Measurements from ENCODE around the gene TASP1.
A peak's percentile ranks its signal among the peaks of the same experiment; 100 is the strongest.

The TASP1 gene

DNA sequence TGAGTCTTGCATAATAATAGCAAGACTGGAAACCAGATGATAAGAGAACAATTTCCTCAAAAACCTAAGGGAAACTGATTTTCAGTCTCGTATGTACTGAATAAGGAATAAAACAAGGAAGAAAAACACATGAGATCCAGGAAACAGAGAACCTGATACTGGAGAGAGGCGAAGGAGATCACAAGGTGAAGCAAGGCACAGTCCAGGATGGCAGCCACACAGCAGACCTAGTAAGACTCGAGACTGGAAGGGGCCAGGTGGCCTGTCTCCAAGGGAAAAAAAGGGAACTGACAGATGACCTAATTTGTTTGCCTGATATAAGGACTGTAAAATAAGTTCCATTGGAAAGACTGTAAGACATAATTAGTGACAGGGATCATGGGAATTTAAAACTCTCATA is 71.1 kb downstream of the TASP1 start:
- DNase-seq: no peak

GRCh38 chr20:13563854-13564253 is 74.9 kb downstream of the TASP1 start:
- DNase-seq: no peak

GRCh38 chr20:13554706-13555105 is 84.0 kb downstream of the TASP1 start:
- DNase-seq: no peak

GRCh38 chr20:13554076-13554475 is 84.7 kb downstream of the TASP1 start:
- no peak for DNase-seq

- no peak for DNase-seq
Measured at GRCh38 chr20:13552061-13552460, 86.7 kb downstream of the TASP1 start.

DNA sequence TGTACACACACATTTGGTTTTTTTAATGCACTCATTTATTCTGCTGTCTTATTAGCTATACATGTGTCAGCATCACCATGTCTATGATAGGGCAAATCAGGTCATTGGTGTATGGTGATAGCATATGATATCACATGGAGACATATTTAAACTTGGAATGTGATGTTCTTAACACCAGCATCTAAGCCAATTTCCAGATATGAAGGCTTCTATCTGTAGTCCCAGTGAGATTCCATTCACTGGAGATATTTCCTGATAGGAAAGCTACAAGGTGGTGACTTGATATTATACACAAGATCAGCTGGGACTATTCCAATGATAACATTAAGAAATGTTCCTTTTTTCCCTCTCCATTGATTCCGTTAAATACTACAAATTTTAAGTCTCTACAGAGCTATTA is 89.3 kb downstream of the TASP1 start:
- DNase-seq: no peak

DNA sequence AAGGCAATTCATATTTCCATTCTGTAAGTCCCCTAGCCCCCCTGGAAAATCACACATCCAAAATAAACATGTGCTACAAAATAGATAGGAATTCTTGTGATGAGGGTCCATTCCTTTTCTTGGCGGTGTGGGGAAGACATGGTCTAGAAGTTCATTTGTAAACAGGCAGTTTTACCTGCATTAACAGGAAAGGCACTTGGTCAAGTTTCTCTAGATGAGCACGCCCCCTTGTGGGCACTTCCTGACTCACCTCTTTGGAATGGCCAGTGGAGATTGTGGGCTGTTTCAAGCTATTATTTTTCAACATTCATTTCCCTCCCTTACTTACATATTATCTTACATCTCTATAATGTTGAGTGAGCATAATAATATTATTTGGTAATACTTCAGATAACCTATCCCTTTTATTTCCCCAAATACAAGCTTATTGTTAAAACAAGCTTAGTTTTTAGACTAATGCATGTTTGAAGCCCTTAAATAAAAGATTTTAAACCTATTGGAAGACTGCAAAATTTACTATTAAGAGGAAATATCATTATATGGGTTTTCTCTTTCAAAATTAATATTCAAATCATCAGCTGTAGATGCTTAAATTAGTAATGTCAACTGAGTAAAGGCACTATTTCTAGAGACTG is 92.1 kb downstream of the TASP1 start:
- peak; percentile 87 for DNase-seq

DNA sequence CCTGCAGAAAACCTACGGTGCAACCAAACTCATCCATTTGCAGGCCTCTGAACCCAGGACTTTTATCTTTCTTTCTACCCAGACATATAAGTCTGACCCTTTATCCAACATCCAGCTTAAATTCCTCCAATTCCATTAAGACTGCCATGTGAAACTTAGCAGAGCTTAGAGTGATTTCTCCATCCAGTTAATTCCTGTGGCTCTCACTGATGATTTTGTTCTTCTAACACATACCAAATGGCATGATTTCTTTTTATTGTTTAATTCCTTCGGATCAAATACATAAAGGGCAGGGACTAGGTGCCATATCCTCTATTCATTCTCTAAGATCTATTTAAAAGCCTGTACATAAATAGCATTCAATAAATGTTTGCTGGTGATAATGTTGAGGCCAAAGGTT is 92.9 kb downstream of the TASP1 start:
- DNase-seq: peak; percentile 23

DNA sequence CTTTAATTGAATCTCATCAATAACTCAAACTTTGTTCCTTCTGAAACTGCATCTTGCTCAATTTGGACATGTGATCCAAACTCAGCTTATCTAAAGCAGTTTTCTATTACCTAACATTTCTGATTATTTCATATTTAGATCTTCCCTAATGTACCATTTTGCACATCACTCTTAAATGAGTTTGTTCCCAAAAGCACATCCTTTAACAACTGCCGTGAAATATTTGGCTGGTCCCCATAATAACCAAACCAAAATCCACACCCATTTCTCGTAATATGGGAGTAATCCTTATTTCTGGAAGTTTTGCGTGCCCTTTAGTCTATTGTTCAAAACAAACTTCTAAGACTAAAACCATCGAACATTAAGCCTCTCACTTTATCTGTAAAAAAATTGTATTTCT is 94.9 kb downstream of the TASP1 start:
- DNase-seq: no peak

GRCh38 chr20:13535627-13536026 is 103.1 kb downstream of the TASP1 start:
- no peak for DNase-seq

GRCh38 chr20:13533946-13534345 is 104.8 kb downstream of the TASP1 start:
- DNase-seq: no peak

DNA sequence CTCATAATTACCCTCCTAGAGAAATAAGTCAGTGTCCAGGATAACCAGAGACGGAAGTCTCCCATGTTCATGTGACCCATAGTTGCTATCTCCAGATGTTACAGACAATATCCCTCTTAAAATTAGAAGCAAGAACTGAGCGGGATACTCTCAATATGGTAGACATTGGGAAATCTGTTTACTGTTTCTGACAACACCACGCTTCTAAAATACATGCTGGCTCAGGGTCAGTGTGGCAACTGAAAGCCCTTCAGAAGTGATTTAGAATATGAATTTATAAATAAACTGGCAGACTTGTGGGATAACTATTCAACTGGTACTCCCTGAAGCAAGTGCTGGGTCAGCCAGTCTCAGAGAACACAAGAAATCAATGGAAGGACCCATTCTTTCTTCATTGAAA is 108.6 kb downstream of the TASP1 start:
- no peak for DNase-seq

GRCh38 chr20:13526551-13526950 is 112.2 kb downstream of the TASP1 start:
- DNase-seq: no peak

DNA sequence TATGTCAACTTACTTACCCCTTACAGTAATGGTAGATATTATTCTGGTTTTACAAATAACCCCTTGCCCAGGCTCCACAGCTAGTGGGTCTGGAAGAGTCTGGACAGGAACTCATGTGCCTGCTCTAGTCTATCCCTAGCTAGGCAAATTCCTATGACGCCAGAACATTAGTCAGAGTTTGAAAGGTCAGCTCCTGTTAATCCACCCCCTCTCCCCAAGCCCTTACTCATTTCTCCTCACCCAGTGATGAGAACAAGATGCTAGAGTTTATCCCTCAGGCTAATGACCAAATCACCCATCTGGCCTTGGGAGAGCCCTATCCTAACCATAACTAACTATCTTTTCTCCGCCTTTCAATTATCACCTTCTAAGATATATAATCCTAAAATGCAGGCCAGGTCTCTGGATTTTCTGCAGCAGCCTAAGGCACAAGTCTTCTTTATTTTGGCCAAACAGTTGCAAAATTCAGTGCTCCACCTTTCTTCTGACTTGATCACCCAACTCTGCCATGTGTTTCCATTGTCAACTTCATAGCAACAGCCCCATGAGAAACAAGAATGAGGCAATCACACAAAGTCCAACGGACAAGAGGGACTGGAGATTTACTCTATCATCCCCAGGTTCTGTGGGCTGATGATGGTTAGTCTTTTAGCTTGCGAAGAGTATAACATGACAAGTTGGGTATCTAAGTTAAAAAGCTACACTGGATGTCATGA is 113.3 kb downstream of the TASP1 start:
- DNase-seq: no peak

DNA sequence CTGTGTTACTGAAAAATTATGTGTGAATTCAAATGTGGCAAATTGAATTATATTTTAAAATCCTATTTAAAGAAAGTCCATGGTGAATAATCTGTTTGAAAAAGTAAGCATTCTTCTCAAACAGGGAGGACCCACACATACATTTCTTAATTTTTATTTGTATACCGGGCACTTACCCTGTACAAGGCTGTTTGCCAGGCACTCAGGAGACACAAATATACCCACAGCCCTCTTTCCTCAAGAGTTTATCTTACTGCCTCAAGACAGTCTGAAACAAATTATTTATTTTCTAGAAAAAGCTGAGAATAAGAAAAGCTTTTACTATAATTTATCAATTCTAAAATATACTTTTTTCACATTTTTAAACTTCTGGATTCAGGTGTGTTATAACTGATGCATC is 114.4 kb downstream of the TASP1 start:
- no peak for DNase-seq

- DNase-seq: no peak
Measured at GRCh38 chr20:13517831-13518230, 120.9 kb downstream of the TASP1 start.

GRCh38 chr20:13515796-13516558 is 122.8 kb downstream of the TASP1 start:
- DNase-seq: no peak

GRCh38 chr20:13515291-13515690 is 123.4 kb downstream of the TASP1 start:
- DNase-seq: no peak

DNA sequence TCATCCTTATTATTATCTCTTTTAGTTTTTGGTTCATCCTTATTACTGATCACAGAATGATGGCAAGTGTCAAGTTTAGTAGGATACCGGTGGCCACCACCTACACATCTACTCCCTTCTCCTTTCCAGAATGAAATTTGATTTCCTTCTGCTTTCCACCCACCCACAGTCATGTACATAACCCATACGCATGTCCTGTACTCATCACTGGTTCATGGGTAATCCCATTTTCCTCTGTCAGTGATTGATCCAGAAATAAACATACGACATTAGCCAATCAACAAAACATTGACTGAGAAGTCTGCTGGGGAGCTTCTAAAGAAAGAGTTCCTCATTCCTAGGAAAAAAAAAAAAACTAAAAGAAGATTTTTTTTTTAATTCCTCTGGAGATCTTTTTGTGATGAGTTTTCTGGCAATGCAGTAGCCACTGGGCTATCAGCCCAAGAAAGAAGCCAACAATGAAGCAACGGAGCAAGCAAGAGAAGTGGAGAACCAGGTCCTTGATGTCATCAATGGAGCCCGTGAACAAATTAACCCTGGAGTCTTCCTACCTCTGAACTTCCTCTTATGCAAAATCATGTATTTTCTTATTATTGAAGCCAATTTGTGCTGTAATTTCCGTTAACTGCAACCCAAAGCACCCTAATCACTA is 127.8 kb downstream of the TASP1 start:
- no peak for DNase-seq

DNA sequence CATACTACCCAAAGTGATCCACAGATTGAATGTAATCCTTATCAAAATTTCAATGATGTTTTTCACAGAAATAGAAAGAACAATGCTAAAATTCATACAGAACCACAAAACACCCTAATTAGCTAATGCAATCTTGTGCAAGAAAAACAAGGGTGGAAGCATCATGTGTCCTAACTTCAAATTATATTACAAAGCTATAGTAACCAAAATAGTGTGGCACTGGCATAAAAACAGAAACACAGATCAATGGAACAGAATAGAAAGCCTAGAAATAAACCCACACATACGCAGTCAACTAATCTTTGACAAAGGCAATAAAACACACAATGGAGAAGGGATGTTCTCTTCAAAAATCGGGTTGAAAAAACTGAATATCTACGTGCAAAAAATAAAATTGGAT is 131.1 kb downstream of the TASP1 start:
- no peak for DNase-seq

DNA sequence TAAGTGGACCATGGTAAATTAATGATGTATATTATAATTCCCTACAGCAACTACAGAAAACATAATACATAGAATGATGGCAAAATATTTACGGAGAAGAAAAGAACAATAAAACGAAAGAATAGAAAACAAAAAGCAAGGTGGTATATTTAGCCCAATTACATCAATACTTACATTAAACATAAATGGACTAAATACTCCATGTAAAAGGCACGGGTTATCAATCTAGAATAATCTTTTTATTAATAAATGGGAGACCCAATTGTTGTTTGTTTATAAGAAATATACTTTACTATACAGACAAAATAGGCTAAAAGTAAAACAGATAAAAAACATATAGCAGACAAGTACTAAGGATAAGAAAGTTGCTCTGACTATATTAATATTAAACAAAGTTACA is 137.2 kb downstream of the TASP1 start:
- no peak for DNase-seq

- DNase-seq: no peak
Measured at GRCh38 chr20:13494019-13494418, 144.7 kb downstream of the TASP1 start.

GRCh38 chr20:13493143-13493542 is 145.6 kb downstream of the TASP1 start:
- DNase-seq: no peak

Measured in NCI-H82 (cell line).